Stimulated activated CD4-positive, alpha-beta T cell treated with anti-CD3 and anti-CD28 coated beads, Interleukin-4, amount 100 ng/mL, for 1 hour (primary cell): ENCODE results near the gene SLC25A40.
"Not testable (repeated sequence)": the region's sequence is repeated elsewhere in the genome, so short reads cannot be mapped to it uniquely, and the experiment has no call there.

Experiments
- DNase-seq: peaks from one replicate; pipeline ENCODE4 v3.0.0-alpha.2; 2020

The SLC25A40 gene

GRCh38 chr7:87866533-87866932 lies 9.6 kb downstream of the SLC25A40 start:
- not testable (repeated sequence) for DNase-seq

- no peak for DNase-seq
These were observed 10.1 kb downstream of the SLC25A40 start for GRCh38 chr7:87866089-87866488.

DNA sequence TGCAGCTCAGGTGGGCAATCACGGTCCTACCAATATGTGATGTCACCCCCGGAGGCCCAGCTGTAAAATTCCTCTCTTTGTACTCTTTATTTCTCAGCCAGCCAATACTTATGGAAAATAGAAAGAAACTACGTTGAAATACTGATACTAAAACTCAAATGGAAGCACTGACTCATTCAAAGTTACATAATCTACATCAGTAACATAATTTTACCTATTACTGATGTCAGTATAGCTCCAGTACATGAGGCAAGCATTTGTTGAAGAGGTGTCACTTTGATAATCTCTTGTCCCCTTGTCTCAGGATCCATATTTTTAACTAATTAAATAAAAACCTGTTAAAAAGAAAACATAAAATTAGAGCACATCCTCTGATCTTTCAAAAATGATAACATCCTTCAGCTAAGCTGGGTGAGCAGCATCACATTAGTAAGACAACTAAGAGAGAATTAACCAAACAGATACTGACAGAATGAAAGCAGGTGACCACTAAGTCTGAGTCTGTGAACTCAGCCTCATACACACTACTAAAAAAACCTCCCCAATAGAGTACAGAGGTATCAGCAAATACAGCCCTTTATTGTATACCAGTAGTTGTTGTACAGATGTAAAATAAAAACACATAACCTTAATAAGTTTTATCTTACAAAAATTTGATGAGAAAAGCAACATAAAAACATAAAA lies 17.6 kb downstream of the SLC25A40 start:
- DNase-seq: no peak

DNA sequence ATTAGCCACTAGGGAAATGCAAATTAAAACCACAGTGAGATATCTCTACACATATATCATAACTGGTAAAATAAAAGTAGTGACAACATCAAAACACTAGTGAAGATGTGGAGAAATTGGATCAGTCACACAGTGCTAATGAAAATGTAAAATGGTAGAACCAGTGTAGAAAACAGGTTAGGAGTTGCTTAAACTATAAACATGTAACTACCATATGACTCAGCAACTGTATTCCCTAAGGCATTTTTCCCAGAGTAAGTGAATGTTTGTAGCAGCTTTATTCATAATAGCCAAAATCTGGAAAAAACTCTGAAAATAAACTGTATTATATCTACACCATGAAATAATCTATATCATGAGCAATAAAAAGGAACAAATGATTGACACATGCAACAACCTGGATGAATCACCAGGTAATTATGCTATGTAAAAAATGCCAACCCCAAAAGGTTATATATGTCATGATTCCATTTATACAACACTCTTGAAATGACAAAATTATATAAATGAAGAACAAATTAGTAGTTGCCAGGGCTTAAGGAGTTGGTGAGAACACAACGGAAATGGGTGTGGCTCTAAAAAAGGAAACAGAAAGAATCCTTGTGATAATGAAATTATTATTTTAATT lies 22.8 kb downstream of the SLC25A40 start:
- no peak for DNase-seq

DNA sequence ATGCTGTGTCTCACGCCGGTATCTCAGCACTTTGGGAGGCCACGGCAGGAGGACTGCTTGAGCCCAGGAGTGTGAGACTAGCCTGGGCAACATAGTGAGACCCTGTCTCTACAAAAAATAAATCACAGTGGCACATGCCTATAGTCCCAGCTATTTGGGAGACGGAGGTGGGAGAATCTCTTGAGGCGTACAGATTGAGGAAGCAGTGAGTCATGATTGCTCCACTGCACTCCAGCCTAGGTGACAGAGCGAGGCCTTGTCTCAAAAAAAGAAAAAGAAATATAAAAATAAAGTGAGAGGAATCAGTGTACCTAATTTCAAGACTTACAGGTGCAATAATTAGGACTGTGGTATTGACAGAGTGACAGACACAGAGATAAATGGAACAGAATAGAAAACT lies 23.9 kb downstream of the SLC25A40 start:
- DNase-seq: no peak

- DNase-seq: no peak
These were observed 25.1 kb downstream of the SLC25A40 start for GRCh38 chr7:87850836-87851593.

GRCh38 chr7:87837597-87837996 lies 38.6 kb downstream of the SLC25A40 start:
- DNase-seq: no peak

- no peak for DNase-seq
These were observed 43.0 kb downstream of the SLC25A40 start for GRCh38 chr7:87833130-87833529.

GRCh38 chr7:87831097-87831496 lies 45.1 kb downstream of the SLC25A40 start:
- no peak for DNase-seq

- DNase-seq: not testable (repeated sequence)
These were observed 47.8 kb downstream of the SLC25A40 start for GRCh38 chr7:87828383-87828782.

DNA sequence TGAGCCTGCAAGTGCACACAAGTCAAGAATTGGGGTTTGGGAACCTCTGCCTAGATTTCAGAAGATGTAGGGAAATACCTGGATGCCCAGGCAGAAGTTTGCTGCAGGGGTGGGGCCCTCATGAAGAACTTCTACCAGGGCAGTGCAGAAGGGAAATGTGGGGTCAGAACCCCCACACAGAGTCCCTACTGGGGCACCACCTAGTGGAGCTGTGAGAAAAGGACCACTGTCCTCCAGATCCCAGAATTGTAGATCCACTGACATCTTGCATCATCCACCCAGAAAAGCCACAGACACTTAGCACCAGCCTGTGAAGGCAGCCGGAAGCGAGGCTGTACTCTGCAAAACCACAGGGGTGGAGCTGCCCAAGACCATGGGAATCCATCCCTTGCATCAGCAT lies 50.8 kb downstream of the SLC25A40 start:
- DNase-seq: not testable (repeated sequence)

- DNase-seq: not testable (repeated sequence)
These were observed 54.1 kb downstream of the SLC25A40 start for GRCh38 chr7:87822056-87822455.

GRCh38 chr7:87818336-87818735 lies 57.8 kb downstream of the SLC25A40 start:
- no peak for DNase-seq

DNA sequence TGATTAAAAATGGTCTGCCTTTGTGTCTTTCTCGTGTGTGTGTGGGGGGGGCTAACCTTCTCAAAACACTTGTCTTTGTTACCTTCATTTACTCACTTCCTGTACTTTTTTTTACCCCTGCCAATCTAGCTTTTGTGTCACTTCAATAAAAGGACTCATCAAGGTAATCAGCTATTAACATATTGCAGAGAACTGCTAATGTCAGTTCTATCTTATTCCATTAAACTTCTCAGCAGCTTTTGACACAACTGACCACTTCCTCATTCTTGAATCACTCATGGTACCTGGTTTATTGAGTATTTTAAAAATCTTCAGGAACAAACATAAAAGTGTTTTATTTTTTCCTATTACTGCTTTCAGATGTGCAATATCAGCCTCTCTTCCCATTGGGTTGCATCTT lies 59.8 kb downstream of the SLC25A40 start:
- DNase-seq: no peak

DNA sequence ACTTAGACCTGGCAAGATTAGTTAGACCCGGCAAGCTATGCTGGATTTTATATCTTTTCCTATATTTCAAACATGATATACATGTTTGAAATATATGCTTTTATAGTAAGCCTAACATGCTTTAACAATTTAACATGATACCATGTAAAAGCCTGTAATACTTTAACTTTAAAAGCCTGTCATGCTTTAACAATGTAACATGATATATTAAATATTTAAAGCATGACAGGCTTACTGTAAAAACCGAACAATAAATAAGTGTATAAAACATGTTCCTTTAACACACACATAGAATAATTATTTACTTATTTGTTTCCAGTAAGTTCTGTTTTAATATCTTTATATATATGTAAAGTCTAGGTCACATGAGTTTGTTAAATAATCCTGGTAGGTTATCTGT lies 65.4 kb downstream of the SLC25A40 start:
- DNase-seq: no peak

- no peak for DNase-seq
These were observed 66.0 kb downstream of the SLC25A40 start for GRCh38 chr7:87810130-87810529.

DNA sequence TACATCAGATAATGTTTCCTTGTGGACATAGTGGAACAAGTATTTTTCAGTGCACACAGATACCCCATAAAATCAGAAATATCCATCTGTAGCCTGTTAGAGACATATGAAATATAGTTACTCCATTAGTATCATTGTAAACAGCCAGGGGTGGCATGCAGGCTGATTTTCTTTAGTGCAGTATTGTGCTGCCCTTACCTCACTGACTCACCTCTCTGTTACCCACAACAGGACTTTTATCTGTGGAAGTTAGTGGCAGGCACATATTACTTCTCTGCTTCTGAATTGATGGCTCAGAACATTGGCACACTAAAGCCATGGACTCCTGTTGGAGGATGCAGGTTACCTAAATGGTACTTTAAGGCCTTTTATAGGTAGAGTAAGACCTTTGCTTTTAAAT lies 70.0 kb downstream of the SLC25A40 start:
- no peak for DNase-seq

DNA sequence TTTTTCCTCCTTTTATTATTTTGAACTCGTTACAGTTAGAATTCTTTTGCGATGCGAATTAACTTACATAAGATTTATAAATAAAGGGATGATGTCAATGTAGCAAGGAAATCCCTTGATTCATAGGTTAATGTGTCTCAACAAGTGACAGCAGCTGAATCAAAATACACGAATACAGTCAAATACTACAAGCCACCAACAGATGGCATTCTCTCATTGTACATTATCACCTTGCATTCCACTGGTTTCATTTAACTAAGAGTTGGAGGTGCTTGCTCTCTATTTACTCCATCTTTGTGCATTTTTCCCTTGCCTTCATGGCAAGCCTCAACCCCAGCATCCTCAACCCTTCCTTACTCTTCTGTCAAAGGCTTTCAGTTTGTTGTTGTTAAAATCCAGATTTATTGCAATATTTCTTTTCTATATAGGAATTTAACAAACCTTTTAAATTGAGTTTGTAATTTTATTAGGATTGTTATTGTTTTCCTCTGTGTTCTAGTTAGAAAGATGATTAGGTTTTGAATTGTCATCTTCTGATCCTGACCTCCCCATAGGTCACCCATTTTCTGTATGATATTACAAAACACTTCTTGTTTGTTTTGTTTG lies 78.3 kb downstream of the SLC25A40 start:
- DNase-seq: no peak

DNA sequence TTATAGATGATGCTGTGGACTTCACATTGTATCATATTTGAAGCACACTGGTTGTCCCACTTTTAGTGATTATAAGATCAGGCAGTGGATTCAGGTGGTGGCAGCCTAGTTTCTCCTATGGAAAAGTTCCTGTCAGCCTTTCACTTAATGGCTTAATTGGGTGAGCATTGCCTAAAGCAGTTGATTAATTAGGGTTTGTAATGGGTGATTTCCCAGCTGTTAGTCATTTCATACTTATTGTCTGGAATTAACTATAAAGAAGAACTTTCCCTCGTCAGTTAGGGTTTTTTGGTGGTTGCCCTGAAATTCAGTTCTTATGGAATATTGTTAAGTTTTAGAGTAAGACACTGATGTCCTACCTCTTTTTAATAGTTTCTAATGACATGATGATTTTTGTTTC lies 78.8 kb downstream of the SLC25A40 start:
- no peak for DNase-seq

- DNase-seq: no peak
These were observed 90.7 kb downstream of the SLC25A40 start for GRCh38 chr7:87785368-87785995.

DNA sequence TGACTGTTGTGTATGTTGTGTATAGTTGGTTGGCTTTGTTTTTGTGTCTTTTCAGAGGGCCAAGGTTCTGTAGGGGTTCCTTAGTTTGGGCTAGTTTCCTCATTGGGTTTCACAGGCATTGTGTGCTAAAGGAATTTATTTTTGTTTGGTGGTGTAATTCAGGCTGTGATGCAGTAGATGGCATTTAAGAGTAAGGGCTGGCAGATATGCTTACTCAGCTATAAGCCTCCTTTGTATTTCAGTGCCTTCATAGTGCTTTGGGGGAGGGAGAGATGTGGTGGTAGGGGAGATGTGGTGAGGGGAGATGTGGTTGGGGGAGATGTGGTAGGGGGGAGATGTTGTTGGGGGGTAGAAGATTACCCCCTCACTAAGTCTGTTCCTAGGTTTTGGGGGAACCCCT lies 91.7 kb downstream of the SLC25A40 start:
- no peak for DNase-seq
